Endometrium (tissue), 2 donors: ENCODE results near the gene CNN1.
"Not testable (repeated sequence)": the region's sequence is repeated elsewhere in the genome, so short reads cannot be mapped to it uniquely, and the experiment has no call there.

Experiments
- FAIRE-seq: peaks from 2 replicates; lab custom pipeline; 2012; peaks lifted over from hg19 to GRCh38; lab: Jason Lieb, UNC
- donor health status: control.
- donor health status: control.

CNN1 gene

GRCh38 chr19:11534948-11535347 is 3.7 kb upstream of the CNN1 start:
- no peak for FAIRE-seq

- no peak for FAIRE-seq
These were observed 2.7 kb upstream of the CNN1 start for GRCh38 chr19:11535792-11536595.

DNA sequence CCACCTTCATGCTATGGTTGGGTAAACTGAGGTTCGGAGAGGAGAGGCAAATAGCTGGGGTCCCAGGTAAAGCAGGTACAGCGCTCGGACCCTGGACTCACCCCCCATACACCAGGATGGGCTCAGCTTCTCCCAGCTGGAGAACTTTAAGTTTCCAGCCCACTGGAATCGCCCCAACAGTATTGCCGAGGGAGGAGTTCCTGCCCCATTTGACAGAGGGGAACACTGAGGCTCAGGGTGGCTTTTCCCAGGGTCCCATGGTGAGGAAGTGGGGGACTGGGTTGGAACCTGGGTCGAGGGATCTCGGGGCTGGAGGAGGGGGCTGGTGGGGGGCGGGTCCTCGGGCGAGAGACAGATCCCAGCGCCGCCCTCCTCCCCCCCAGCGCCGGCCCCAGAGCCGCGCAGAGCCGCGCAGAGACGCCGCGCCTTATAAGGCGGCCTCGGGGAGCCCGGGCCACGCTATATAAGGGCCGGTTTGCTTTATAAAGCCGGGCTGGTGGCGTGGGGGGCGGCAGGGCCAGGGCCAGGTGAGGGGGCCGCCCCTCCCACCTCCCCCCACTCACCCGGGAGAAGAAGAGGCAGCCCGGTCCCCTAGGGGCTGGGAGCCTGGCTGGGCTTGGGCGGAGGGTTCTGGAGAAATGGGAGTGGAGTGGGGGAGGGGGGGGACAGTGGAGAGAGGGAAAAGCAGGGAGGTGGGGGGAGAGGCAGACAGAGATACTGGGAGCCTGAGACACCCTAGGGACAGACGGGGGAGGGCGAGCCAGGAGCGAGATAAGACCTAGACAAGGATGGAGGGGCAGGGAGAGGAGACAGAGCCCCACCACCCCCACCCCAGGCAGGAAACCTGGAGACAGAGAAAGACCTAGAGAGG is 1.1 kb downstream of the CNN1 start:
- no peak for FAIRE-seq

DNA sequence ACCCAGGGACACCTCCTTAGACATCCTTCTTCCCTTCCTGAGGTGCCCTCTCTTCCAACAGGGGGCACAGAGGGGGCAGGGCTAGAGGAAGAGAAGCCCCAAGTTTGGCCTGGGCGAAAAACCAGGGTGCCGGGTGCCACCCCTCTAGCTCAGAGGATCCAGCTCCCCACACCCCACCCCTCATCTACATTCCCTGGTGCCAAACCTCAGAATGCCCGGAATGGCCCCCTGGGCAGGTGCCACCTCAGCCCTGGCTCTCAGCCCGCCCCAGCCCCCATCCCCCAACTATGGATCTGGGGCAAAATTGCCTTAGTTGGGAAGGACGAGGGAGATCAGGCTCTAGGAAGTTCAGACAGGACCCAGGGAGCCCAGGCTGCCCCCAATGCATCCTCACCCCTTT is 2.0 kb downstream of the CNN1 start:
- FAIRE-seq, result no peak

DNA sequence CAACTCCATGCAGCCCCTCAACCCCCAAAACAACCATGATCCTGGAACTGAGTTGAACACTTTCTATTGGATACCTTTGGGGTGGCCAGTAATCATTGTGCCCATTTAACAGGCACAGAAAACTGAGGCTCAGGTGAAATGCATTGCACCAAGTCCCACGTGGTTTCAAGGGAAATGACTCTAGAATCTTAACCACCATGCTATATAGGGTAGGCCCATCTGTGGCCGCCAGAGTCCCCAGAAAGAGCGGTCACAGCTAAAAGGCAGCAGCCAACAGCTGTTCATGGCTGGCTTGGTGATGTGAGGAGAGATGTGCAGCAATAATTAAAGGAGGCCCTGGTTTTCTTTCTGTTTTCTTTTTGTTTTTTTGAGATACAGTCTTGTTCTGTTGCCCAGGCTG is 2.6 kb downstream of the CNN1 start:
- no peak for FAIRE-seq

DNA sequence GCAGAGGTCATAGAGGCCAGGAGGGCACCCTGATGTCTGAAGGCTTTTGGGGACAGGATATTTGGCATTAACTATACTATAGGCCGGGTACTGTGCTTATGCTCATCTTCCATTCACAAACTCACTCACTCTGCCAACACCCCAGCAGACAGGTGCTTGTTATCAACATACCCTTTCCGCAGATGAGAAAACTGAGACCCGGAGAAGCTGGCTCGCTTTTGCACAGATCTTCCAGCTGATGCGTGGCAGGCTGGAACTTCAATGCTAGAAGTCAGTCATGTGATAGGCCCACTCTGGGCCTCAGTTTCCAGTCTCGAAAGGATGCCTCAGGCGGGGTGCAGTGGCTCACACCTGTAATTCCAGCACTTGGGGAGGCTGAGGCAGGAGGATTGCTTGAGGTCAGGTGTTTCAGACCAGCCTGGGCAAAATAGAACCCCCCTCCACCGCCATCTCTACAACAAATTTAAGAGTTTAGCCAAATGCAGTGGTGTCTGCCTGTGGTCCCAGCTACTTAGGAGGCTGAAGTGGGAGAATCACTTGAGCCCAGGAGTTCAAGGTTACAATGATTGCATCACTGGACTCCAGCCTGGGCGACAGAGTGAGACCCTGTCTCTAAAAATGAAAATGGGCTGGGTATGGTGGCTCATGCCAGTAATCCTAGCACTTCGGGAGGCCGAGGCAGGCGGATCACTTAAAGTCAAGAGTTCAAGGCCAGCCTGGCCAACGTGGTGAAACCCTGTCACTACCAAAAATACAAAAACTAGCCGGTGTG is 9.5 kb downstream of the CNN1 start:
- FAIRE-seq, result no peak

DNA sequence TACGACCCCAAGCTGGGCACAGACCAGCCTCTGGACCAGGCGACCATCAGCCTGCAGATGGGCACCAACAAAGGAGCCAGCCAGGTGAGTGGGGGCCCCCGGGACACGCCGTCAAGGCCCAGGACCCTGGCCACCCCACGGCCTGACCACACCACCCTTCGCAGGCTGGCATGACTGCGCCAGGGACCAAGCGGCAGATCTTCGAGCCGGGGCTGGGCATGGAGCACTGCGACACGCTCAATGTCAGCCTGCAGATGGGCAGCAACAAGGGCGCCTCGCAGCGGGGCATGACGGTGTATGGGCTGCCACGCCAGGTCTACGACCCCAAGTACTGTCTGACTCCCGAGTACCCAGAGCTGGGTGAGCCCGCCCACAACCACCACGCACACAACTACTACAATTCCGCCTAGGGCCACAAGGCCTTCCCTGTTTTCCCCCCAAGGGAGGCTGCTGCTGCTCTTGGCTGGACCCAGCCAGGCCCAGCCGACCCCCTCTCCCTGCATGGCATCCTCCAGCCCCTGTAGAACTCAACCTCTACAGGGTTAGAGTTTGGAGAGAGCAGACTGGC is 10.8 kb downstream of the CNN1 start:
- FAIRE-seq, result no peak

DNA sequence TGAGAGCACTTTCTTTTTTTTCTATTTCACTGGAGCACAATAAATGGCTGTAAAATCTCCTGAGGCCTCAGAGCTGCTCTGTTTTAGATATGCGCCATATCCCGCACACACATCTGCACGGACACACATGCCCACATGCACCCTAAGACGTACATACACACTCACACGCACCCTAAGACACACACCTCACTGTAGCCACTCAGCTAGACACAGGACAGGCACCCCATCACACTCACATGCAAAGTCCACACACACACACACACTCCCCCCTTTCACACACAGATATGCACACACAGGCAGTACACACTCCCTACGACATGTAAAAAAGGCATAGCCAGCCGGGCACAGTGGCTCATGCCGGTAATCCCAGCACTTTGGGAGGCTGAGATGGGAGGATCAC is 11.6 kb downstream of the CNN1 start:
- no peak for FAIRE-seq

DNA sequence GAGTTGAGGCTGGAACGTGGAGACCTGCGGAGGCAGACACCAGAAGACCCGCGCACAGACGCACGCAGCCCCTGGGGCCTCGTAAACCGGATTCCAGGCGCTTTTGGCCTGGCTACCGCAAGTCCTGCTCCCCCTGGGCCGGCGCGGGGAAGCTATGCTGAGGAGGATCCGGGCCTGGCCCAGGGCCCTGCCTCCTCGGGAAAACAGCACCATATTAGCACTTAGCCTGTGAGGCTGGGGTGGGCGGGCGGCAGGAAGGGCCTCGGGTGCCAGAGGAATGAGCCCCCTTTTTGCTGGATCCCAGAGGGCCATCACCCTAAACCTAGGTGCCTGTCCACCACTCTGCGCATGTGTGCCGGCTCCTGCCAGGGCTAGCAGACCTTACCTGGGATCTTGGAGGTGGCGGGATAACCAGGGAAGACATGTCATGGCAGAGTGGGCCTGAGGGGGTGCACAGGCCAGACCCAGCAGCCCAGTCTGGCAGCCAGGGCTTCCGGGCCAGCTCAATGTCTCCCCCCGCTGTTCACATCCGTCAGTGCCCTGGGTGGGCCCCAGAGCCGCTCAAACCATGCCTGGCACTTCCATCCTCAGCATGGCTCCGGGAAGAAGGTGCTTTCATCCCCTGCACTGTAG is 13.1 kb downstream of the CNN1 start:
- no peak for FAIRE-seq

DNA sequence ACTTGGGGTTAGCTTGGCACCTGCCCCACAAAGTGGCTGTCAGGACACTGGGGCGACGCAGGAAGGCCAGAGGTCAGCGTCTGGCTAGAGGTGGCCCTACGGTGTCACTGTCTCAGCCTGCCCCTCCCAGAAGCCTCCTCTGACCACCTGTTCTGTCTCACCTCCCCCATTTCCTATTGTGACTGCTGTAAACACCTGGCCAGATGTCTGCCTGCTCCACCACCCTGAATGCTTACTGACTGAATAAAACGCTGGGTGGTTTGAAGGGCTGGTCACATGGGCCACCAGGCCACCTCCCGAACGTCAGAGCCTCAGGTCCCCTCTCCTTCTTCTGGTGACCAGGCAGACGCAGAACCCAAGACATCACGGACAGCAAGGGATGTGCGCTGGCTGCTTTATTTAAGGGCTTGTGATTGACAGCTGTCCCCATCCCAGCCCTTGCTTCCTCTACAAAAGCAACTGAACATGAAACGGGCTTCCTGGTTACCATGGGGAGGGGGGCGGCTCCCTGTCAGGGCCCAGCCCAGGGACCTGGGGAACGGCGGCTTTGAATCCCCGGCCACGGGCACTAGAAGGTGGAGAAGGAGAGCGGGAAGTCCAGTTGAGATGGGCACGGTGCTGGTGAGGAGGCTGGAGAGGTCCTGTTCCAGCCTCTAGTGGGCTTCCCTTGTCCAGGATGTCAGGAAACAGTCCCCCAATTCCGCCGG is 14.2 kb downstream of the CNN1 start:
- FAIRE-seq, result no peak

DNA sequence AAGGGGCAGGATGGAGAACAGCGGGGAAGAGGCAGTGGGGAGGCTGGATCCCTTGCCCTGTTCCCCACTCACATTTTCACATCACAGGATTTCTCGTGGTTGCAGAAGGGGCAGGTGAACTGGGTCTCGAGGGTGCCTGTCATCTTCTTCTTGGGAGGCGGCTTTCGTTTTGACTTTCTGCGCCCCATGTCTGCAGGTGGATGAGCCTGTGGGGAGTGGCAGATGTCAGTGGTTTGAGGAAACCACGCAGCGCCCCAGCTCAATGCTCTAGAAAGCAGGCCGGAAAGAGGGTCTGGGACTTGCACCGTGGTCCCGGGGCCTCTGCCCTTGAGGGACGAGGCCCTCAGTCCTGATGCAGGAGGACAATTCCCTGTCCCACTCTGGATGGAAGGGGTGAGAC is 15.5 kb downstream of the CNN1 start:
- no peak for FAIRE-seq

DNA sequence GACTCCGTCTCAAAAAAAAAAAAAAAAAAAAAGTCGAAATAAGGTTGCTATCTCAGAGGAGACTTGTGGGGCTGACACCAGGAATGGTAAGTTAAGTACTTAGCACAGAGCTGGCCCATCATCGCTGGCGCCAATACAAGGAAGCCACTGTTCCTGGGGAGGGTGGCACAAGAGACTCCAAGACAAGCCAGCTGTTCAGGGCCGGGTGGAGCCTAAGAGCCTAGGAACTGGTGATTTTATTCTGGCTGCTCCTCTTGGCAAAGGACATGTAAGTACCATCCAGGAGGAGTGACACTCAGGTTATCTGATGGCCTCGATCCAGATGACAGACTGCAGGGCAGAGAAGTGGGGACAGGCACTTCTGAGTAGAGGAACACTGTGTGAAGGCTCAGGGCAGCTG is 16.6 kb downstream of the CNN1 start:
- no peak for FAIRE-seq

- no peak for FAIRE-seq
These were observed 18.2 kb downstream of the CNN1 start for GRCh38 chr19:11556634-11557420.

DNA sequence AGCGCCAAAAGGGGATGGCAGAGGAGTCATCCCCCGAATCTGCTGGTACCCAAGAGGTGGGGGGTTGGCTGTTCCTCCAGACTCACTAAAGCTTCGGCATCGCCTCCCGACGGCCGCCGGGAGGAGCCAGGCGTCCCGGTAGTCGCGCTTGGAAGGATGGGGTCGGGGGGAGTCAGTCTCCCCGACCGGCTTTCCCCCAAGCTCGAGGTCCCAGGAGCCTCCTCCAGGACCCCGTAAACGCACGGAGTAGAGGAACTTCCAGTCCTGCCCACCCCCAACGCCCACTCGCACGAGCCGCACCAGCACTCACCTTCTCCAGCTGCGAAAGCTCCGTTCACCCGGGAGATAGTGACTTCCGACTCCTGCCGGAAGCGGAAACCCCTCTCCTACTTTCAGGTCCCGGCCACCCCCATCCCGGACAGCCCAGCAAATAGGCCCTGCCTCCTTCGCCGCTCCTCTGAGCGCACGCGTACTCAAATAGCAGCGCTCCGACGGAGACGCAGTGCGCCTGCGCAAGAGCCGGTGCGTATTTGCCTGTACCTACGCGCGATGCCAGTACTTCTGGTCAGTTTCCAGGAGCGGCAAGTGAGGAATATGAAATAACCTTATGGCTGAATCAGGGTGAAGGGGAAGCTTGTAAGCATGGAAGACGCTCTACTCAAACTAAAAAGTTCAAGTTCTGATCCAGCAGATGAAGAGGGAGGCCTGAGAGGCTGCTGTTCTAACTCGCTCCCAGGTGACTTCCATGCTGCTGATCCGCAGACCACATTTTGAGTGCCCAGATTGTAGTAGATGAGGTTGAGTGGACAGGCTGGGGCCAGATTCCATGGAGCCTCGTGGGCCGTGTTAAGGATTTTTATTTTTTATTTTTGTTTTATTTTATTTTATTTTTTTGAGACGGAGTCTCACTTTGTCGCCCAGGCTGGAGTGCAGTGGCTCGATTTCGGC is 20.5 kb downstream of the CNN1 start, which contains the start of gene ELOF1:
TSS of gene ELOF1 (minus strand) at position 350 of the 948 bp plus-strand sequence. CDS start 4,883 bp downstream, outside the sequence.
- peak; percentile 76 for FAIRE-seq

GRCh38 chr19:11560404-11561051 is 21.9 kb downstream of the CNN1 start:
- FAIRE-seq, result no peak

DNA sequence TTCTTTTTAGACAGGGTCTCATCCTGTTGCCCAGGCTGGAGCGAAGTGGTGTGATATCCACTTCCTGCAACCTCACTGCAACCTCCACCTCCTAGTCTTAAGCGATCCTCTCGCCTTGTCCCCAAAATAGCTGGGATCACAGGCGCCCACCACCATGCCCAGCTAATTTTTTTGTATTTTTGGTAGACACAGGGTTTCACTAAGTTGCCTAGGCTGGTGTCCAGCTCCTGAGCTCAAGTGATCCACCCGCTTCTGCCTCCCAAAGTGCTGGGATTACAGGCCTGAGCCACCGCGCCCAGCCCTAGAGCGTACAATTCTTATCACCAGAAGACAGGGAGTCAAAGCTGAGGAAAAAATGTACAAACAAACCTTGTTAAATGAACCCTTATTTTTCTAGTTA is 24.9 kb downstream of the CNN1 start:
- no peak for FAIRE-seq

DNA sequence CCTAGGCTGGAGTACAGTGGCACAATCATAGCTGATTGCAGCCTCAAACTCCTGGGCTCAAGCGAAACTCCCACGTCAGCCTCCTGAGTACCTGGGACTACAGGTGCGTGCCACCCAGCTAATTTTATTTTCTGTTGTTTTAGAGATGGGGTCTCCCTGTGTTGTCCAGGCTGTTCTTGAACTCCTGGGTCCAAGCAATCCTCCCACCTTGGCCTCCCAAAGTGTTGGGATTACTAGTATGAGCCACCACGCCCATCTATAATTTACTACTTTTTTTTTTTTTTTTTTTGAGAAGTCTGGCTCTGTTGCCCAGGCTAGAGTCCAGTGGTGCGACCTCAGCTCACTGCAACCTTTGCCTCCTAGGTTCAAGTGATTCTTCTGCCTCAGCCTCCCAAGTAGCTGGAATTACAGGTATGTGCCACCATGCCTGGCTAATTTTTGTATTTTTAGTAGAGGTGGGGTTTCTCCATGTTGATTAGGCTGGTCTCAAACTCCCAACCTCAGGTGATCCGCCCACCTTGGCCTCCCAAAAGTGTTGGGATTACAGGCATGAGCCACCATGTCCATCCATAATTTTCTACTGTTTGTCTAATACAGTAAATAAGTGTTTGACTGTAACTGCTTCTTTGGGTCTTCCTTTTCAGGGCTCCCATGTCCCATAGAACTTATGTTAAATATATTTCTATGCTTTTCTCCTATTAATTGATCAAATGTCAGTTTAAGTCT is 25.6 kb downstream of the CNN1 start:
- not testable (repeated sequence) for FAIRE-seq

DNA sequence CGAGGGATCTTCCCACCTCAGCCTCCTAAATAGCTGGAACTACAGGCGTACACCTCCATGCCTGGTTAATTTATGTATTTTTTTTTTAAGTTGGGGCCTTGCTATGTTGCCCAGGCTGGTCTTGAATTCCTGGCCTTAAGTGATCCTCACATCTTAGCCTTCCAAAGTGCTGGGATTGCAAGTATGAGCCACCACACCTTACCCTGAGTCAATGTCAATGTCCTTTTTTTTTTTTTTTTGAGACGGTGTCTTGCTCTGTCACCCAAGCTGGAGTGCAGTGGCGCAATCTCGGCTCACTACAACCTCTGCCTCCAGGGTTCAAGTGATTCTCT is 27.0 kb downstream of the CNN1 start:
- not testable (repeated sequence) for FAIRE-seq
